GM12865 (cell line): ENCODE measurements around the gene STXBP1.

ENCODE experiments used
- DNase-seq: peaks from one replicate; pipeline ENCODE4 v3.0.0; 2010; ENCODE audit warnings: low read depth
- H3K4me3 ChIP-seq: 2 replicates; pipeline ENCODE4 v1.5.1; 2011; ENCODE audit warnings: mild to moderate bottlenecking, low read depth, low read length, control low read depth
- TF ChIP-seq, protein P1 (sequence below): IDR thresholded peaks from 2 replicates; pipeline ENCODE4 v1.5.1; 2011; ENCODE audit warnings: low read length, control low read depth, low read depth, inconsistent platforms; ENCODE audit not compliant: insufficient read depth; ENCODE audit errors: missing control alignments

STXBP1 gene

DNA sequence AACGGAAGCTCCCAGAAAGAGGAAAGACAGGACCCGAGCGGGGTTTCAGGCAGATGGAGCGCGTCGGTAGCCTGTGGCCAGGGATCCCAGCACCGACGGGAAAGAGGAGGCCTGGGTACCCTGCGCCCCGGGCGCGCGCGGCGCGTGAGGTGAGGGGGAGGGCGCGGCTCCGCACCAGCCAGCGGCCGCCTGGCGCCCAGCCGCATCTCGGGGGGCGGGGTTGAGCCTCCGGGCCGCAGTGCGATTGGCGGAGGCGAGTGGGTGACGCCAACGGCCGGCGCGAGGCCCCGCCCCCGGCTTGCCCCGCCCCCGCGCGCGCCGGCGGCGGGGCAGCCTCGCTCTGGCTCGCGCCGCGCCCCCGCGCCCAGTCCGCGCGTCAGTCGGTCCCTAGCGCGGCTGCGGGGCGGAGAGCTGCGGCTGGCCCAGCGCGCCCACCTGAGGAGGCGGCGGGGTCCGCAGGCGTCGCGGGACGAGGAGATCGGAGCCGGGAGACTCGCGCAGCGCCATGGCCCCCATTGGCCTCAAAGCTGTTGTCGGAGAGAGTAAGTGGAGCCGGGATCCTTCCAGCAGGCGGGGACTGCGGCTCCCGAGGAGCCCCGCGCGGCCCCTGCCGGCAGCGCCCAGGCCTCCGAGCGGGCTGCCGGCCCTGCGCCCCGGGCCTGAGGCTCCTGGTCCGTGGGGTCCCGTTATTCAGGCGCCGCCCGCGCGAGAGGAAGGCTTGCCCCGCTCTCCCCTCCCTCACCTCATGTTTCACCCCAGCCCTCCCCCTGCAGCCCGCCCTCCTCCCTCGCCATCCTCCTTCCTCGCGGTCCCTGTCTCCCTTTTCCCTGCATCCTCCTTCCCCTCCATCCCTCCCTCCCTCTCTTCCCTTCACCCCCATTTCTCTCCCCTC, at the start of gene STXBP1:
Gene STXBP1, plus strand, starts transcription at position 379 of the 892 bp plus-strand sequence. Its CDS starts 127 bp downstream, at position 506.
- DNase-seq = peak; percentile 84
- peak within 1 kb of the TSS; percentile 73 for H3K4me3 ChIP-seq
- TF ChIP-seq, protein P1, sequence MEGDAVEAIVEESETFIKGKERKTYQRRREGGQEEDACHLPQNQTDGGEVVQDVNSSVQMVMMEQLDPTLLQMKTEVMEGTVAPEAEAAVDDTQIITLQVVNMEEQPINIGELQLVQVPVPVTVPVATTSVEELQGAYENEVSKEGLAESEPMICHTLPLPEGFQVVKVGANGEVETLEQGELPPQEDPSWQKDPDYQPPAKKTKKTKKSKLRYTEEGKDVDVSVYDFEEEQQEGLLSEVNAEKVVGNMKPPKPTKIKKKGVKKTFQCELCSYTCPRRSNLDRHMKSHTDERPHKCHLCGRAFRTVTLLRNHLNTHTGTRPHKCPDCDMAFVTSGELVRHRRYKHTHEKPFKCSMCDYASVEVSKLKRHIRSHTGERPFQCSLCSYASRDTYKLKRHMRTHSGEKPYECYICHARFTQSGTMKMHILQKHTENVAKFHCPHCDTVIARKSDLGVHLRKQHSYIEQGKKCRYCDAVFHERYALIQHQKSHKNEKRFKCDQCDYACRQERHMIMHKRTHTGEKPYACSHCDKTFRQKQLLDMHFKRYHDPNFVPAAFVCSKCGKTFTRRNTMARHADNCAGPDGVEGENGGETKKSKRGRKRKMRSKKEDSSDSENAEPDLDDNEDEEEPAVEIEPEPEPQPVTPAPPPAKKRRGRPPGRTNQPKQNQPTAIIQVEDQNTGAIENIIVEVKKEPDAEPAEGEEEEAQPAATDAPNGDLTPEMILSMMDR = no peak

DNA sequence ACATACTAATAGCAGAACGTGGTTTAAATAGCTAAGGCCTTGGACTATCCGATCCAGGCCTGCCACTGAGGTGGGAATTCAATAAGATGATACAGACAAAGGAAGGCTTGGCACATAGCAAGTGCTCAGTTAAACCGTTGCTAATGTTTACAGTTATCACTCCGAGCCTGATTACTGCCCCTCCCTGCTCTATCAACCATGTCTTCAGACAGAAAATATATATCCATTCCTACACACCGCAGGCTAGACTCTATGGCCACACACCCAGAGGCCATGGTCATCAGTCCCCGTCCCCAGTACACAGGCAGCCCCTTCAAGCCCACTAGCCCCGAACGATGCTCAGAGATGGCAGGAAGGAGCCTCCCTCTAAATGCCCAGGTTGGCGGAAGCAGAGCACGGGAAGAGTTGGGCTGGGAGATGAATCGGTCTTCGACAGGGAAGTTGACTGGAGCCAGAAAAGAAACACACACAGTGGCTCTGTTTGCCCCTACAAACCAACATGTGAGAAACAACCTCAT, 49.7 kb upstream of the STXBP1 start:
- TF ChIP-seq, protein P1 = no peak
- DNase-seq = no peak
- H3K4me3 ChIP-seq = no peak overlapping the region

DNA sequence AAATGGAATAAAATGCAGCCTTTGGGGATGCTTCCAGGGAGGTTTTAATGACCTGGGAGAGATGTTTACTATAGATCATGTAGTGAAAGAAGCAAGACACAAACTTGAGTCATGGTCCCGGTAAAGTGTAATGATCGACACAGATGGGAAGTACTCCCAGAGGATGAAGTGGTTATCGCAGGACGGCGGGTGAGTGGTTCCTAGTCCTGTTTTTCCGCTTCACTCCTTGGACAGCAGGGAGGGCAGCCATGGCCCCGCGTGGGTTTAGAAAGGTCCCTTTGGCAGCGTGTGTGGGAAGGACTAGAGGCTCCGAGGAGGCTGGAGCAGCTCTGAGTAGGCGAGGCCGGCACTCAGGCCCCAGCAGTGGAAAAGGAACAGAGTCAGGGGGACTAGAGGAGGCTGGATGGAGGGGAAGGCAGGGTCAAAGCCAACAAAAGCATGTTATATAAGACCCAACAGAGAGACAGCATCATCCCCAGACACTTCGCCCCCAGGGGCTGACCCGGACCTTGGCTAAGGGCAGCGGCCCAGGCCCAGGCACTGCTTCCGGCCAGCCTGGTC, 49.2 kb upstream of the STXBP1 start:
- TF ChIP-seq, protein P1 = no peak
- no peak for DNase-seq
- no peak overlapping the region for H3K4me3 ChIP-seq

DNA sequence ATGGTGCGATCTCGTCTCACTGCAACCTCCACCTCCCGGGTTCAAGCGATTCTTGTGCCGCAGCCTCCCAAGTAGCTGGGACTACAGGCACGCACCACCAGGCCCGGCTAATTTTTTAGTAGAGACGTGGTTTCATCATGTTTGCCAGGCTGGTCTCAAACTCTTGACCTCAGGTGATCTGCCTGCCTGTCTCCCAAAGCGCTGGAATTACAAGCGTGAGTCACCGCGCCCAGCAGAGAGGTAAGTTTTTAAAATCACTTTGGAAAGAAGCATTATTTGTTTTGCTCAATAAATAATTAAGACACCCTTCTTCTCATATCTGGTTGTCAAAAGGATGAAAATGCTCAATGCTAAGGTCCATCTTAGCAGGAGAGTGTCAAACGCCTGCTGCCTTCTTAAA, 48.5 kb upstream of the STXBP1 start:
- TF ChIP-seq, protein P1 = no peak
- H3K4me3 ChIP-seq = no peak overlapping the region
- DNase-seq = no peak

DNA sequence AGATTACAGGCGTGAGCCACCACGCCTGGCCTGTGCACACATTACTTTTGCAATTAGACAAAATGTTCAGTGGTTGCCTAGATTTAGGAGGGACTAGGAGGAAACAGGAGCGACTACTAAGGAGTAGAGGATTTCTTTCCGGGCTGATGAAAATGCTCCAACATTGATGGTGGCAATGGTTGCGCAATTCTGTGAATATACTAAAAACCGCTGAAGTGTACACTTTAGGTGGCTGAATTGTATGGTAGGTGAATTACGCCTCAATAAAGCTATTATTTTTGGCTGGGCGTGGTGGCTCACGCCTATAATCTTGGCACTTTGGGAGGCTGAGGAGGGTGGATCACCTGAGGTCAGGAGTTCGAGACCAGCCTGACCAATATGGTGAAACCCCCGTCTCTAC, 46.8 kb upstream of the STXBP1 start:
- no peak overlapping the region for H3K4me3 ChIP-seq
- no peak for DNase-seq
- TF ChIP-seq, protein P1 = no peak

DNA sequence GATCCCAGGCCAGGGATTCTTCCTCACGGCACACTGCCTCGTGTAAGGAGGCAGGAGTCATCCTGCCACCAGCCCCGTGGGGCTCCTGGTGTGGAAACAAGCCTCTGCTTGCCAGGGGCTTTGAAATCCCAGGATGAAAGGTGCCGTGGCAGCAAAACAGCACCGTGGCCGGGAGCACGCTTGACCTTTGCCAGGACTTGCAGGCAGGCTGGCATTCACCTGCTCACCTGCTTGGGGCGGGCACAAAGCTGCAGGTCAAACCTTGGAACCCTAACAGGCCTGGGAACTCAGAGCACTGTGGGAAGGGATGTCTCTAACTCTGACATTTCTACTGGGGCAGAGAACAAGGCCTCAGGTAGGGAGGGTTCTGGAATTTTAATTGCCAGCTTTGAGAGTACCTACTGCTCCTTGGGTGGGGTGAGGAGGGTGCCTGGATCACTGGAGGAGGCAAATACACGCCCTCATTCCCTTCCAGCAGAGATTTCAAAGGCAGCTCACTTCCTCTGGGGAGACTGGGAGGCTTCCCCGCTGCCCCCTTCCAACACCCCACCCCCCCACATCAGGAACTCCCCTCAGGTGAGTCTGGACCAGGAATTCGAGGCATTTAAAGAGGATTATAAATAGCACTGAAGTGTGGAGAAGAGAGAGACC, 45.6 kb upstream of the STXBP1 start:
- TF ChIP-seq, protein P1 = no peak
- no peak for DNase-seq

More for the DNA sequence above, 45.6 kb upstream of the STXBP1 start:
- no peak overlapping the region for H3K4me3 ChIP-seq
